GM12878 (cell line): ENCODE results near the gene NCAM2. TPM values are rescaled to one million over a fixed set of nuclear protein-coding genes. Genes with fewer than 3 reads are reported as not detected.

ENCODE experiments used
- ATAC-seq: fragments of 200-7000 bp; cut with Tn5 transposase; 3 replicates; pipeline ENCODE4 v1.9.1; 2020; ENCODE audit warnings: mild to moderate bottlenecking, moderate library complexity
- BruUV-seq: library from RNA; stranded (reverse); fragments of 400-500 nt; replicated peaks from 2 replicates; lab custom pipeline; 2021; lab: Mats Ljungman, UMichigan
- CTCF ChIA-PET: fragments of 300-600 bp; sonication (Branson Sonifier 250); formaldehyde crosslinking; extraction: SDS; loops from one replicate; lab custom pipeline; 2021; ENCODE audit warnings: inconsistent platforms; lab: Yijun Ruan, JAX
- POLR2A ChIA-PET: fragments of 350-600 bp; formaldehyde crosslinking; extraction: SDS; loops from one replicate; lab custom pipeline; 2021; ENCODE audit warnings: inconsistent platforms; lab: Charles Lee
- RAD21 ChIA-PET: fragments of 300-600 bp; sonication (Branson Sonifier 250); formaldehyde crosslinking; loops from one replicate; lab custom pipeline; 2023; ENCODE audit warnings: antibody characterized with exemption; ENCODE audit not compliant: unreplicated experiment; lab: Charles Lee
- SMC1A ChIA-PET: fragments of 300-600 bp; sonication (Branson Sonifier 250); formaldehyde crosslinking; loops from one replicate; lab custom pipeline; 2023; ENCODE audit not compliant: unreplicated experiment, uncharacterized antibody; lab: Charles Lee
- DNase-seq: peaks from one replicate; pipeline ENCODE4 v3.0.0-alpha.2; 2011; ENCODE audit warnings: low read depth, low spot score
- FAIRE-seq: peaks from 3 replicates; lab custom pipeline; 2011; peaks lifted over from hg19 to GRCh38; lab: Jason Lieb, UNC
- H2AFZ ChIP-seq: 2 replicates; pipeline ENCODE4 v1.6.0; 2011; ENCODE audit warnings: low read depth, low read length, control low read depth; ENCODE audit not compliant: control insufficient read depth
- H3K27ac ChIP-seq: 2 replicates; pipeline ENCODE4 v1.5.1; 2011; ENCODE audit warnings: control low read depth; ENCODE audit not compliant: control insufficient read depth, insufficient read depth
- H3K27me3 ChIP-seq, 2 experiments: replicated peaks in 1 of 2; 2 replicates each; pipeline versions ENCODE4 v1.6.0 to v1.6.1; 2011; ENCODE audit warnings: low read length in 1 of 2; ENCODE audit not compliant: control insufficient read depth in 2 of 2, insufficient read depth in 2 of 2
- H3K36me3 ChIP-seq, 2 experiments: 2 replicates each; pipeline ENCODE4 v1.5.1; 2011; ENCODE audit warnings: low read length in 1 of 2; ENCODE audit not compliant: control insufficient read depth in 2 of 2, insufficient read depth in 2 of 2
- H3K4me1 ChIP-seq: 2 replicates; pipeline ENCODE4 v1.6.1; 2011; ENCODE audit warnings: mild to moderate bottlenecking, low read length, moderate library complexity, mixed read lengths; ENCODE audit not compliant: control insufficient read depth, insufficient read depth
- H3K4me2 ChIP-seq: 2 replicates; pipeline ENCODE4 v1.6.0; 2011; ENCODE audit warnings: control low read depth; ENCODE audit not compliant: control insufficient read depth, insufficient read depth
- H3K4me3 ChIP-seq: fragments of 200-600 bp; sonication (generic); 2 replicates; pipeline ENCODE4 v1.5.1; 2016
- H3K79me2 ChIP-seq: 2 replicates; pipeline ENCODE4 v1.6.0; 2011; ENCODE audit warnings: low read length; ENCODE audit not compliant: control insufficient read depth, insufficient read depth
- H3K9ac ChIP-seq: 2 replicates; pipeline ENCODE4 v1.8.0; 2011; ENCODE audit warnings: low read length, control low read depth, mixed read lengths; ENCODE audit not compliant: control insufficient read depth, insufficient read depth
- H3K9me3 ChIP-seq: replicated peaks from 3 replicates; pipeline ENCODE4 v1.5.1; 2011; ENCODE audit warnings: mild to moderate bottlenecking, low read length; ENCODE audit not compliant: control insufficient read depth, insufficient read depth
- H4K20me1 ChIP-seq: 2 replicates; pipeline ENCODE4 v1.6.0; 2011; ENCODE audit not compliant: control insufficient read depth, insufficient read depth
- ATF3 ChIP-seq: IDR thresholded peaks from 2 replicates; pipeline ENCODE4 v1.6.1; 2011; ENCODE audit warnings: low read depth, mild to moderate bottlenecking, low read length, moderate library complexity, borderline replicate concordance; ENCODE audit errors: extremely low read depth
- BCL11A ChIP-seq: IDR thresholded peaks from 2 replicates; pipeline ENCODE4 v1.6.1; 2011; ENCODE audit warnings: low read depth, low read length
- CHD1 ChIP-seq: IDR thresholded peaks from 2 replicates; pipeline ENCODE4 v1.6.1; 2012; ENCODE audit warnings: low read depth, low read length, improper control_type of control experiment
- EED ChIP-seq: sonication (generic); IDR thresholded peaks from 2 replicates; pipeline ENCODE4 v1.6.1; 2016; ENCODE audit warnings: antibody characterized with exemption, low read depth
- GATAD2B ChIP-seq: fragments of 450-650 bp; conservative IDR thresholded peaks from 2 replicates; pipeline ENCODE4 v1.6.1; 2017; ENCODE audit warnings: low read depth, mild to moderate bottlenecking, moderate library complexity
- HDAC6 ChIP-seq: fragments of 200-600 bp; sonication (generic); IDR thresholded peaks from one replicate; pipeline ENCODE4 v1.8.0; 2017; ENCODE audit warnings: antibody characterized with exemption; ENCODE audit not compliant: unreplicated experiment
- IKZF1 ChIP-seq: fragments of 450-650 bp; conservative IDR thresholded peaks from 2 replicates; pipeline ENCODE4 v1.6.1; 2017; ENCODE audit warnings: antibody characterized with exemption, mild to moderate bottlenecking
- SMAD1 ChIP-seq: fragments of 450-650 bp; IDR thresholded peaks from 2 replicates; pipeline ENCODE4 v1.6.1; 2018; ENCODE audit warnings: mild to moderate bottlenecking, low read depth; ENCODE audit not compliant: partially characterized antibody
- STAT1 ChIP-seq: fragments of 450-650 bp; conservative IDR thresholded peaks from 2 replicates; pipeline ENCODE4 v1.6.1; 2014; ENCODE audit warnings: antibody characterized with exemption, mild to moderate bottlenecking
- SUZ12 ChIP-seq: fragments of 200-600 bp; sonication (generic); IDR thresholded peaks from one replicate; pipeline ENCODE4 v1.6.1; 2018; ENCODE audit warnings: antibody characterized with exemption, mild to moderate bottlenecking; ENCODE audit not compliant: unreplicated experiment
- TCF3 ChIP-seq: IDR thresholded peaks from 2 replicates; pipeline ENCODE4 v1.6.1; 2012; ENCODE audit warnings: low read depth, mild to moderate bottlenecking, low read length, borderline replicate concordance; ENCODE audit not compliant: insufficient read depth
- WGBS: methylation state at CpG from one replicate; pipeline ENCODE4 v1.1.6; 2016; ENCODE audit warnings: low lambda C conversion rate; ENCODE audit not compliant: insufficient replicate concordance, insufficient coverage; ENCODE audit errors: missing lambda C conversion rate; 5-methylcytosine and 5-hydroxymethylcytosine counted together
- in situ Hi-C: fragments of 300-500 bp; cut with MboI; formaldehyde crosslinking; loops from 9 replicates; pipeline ENCODE4 v1.14.3; 2018; ENCODE audit warnings: mixed read lengths
- intact Hi-C: fragments of 100-400 bp; cut with micrococcal nuclease; formaldehyde crosslinking; loops from one replicate; pipeline ENCODE4 v1.14.2; 2022; ENCODE audit not compliant: unreplicated experiment
- polyA plus RNA-seq, 11 experiments: library from polyadenylated mRNA; depleted of rRNA in 4 of 11; unstranded in 6 of 11; stranded (reverse) in 5 of 11; fragments of >200 nt; fragmentation: Nextera tagmentation in 4 of 11; fragmentation: Illumina TruSeq in 1 of 11; extraction: Ambion mirVana in 4 of 11; extraction: Trizol in 1 of 11; gene quantifications; 1 replicate in 1 of 11; 2 replicates in 10 of 11; pipeline versions ENCODE4 v1.2.1 to v1.2.3, GENCODE V29; 2011 to 2016; ENCODE audit warnings: inconsistent platforms in 2 of 11, missing spikeins in 2 of 11, low read depth in 1 of 11
- total RNA-seq, 4 experiments: library from RNA; depleted of rRNA in 3 of 4; stranded (reverse); fragments of >200 nt in 3 of 4; fragmentation: Illumina TruSeq in 1 of 4; extraction: Trizol in 1 of 4; gene quantifications; 2 replicates each; pipeline versions ENCODE4 v1.2.1 to v1.2.3, GENCODE V29; 2013 to 2021

NCAM2 gene
- total and polyA plus RNA-seq, 10 of the 15 experiments (the other 5 are each of a cell fraction or from before 2014, with no cell fraction given) = 0.23 to 0.27 TPM; not detected in 8

DNA sequence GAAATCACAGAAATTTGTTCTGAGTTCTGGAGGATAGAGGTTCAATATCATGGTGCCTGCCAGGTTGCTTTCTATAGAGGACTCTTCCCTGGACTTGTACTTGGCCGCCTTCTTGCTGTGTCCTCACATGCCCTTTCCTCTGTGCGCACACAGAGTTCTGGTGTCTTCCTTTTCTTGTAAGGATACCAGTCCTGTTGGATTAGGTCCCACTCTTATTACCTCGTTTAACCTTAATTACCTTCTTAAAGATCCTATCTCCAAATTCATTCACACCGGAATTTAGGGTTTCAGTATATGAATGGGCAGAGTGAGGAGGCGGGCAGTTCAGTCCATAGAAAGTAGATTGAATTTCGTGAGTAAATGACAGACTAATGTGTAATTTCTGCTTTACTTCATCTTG, 413.9 kb downstream of the NCAM2 start:
- Histone ChIP-seq H3K4me1 (no peaks in the 10 kb centered on the region), H3K9ac (no peak overlapping the region), H3K4me2 (no peak overlapping the region), H4K20me1 (no peaks in the 10 kb centered on the region), H3K79me2 (no peaks in the 10 kb centered on the region), H3K27me3 (no peaks in the 10 kb centered on the region), H3K36me3 (no peaks in the 10 kb centered on the region), H3K27ac (no peak overlapping the region), H2AFZ (no peak overlapping the region), H3K9me3 (no peaks in the 10 kb centered on the region; the same call in 2 of the 3 replicates), H3K4me3 (no peak overlapping the region)
- POLR2A ChIA-PET = no interaction called here
- in situ Hi-C loops = no loop called here
- RAD21 ChIA-PET = no interaction called here
- ATAC-seq = no peak
- no peak for DNase-seq
- FAIRE-seq = no peak
- no TSS peak for BruUV-seq
- CTCF ChIA-PET = no interaction called here
- 26% methylated on average over 6 of the region's 6 CpGs for WGBS
- intact Hi-C loops = no loop called here
- SMC1A ChIA-PET = no interaction called here
- no peak for TF ChIP-seq SMAD1
- no peak for TF ChIP-seq BCL11A
- TF ChIP-seq SUZ12 = no peak
- no peak for TF ChIP-seq EED
- TF ChIP-seq HDAC6 = no peak
- no peak for TF ChIP-seq STAT1
- no peak for TF ChIP-seq TCF3
- TF ChIP-seq ATF3 = no peak
- no peak for TF ChIP-seq IKZF1
- no peak for TF ChIP-seq CHD1
- no peak for TF ChIP-seq GATAD2B
- TF ChIP-seq, all 136 proteins: peak for 0
